SK-N-SH (cell line): ENCODE measurements around the gene ANKS6. TPM values are rescaled to one million over a fixed set of nuclear protein-coding genes. Genes with fewer than 3 reads are reported as not detected.

Experiments used
- CTCF ChIA-PET: fragments of 300-600, 350-600 bp; formaldehyde crosslinking; extraction: SDS; loops from one replicate; lab custom pipeline; 2021; lab: Yijun Ruan, JAX
- POLR2A ChIA-PET: fragments of 350-600 bp; sonication (Branson Sonifier 250); formaldehyde crosslinking; extraction: SDS; loops from one replicate; lab custom pipeline; 2020; ENCODE audit warnings: antibody characterized with exemption, inconsistent platforms; lab: Yijun Ruan, JAX
- DNase-seq: peaks from one replicate; pipeline ENCODE4 v3.0.0; 2012
- H2AFZ ChIP-seq: fragments of 200-600 bp; sonication (generic); 2 replicates; pipeline ENCODE4 v1.8.1; 2016; ENCODE audit warnings: antibody characterized with exemption, mild to moderate bottlenecking, low read depth
- H3F3A ChIP-seq: fragments of 200-600 bp; sonication (generic); replicated peaks from 2 replicates; pipeline ENCODE3; 2016; ENCODE audit warnings: antibody characterized with exemption, mild to moderate bottlenecking; ENCODE audit not compliant: insufficient read depth
- H3K27ac ChIP-seq, 2 experiments: fragments of 200-500 bp in 1 of 2; fragments of 200-600 bp in 1 of 2; sonication (Bioruptor generic) in 1 of 2; sonication (generic), shearing (Covaris generic) in 1 of 2; 2 replicates each; pipeline versions ENCODE4 v1.5.1 to v1.6.1; 2014 to 2016; ENCODE audit warnings: low read depth in 2 of 2, inconsistent platforms in 1 of 2, low read length in 1 of 2, mild to moderate bottlenecking in 1 of 2, mixed read lengths in 1 of 2
- H3K27me3 ChIP-seq: fragments of 200-600 bp; sonication (generic), shearing (Covaris generic); 2 replicates; pipeline ENCODE4 v1.6.1; 2016; ENCODE audit warnings: mixed run types; ENCODE audit not compliant: insufficient read depth
- H3K36me3 ChIP-seq, 2 experiments: fragments of 200-500 bp in 1 of 2; fragments of 200-600 bp in 1 of 2; sonication (Bioruptor generic) in 1 of 2; sonication (generic) in 1 of 2; replicated peaks in 1 of 2; 2 replicates each; pipeline versions ENCODE3 to v1.5.1; 2014 to 2016; ENCODE audit warnings: low read length in 1 of 2, mild to moderate bottlenecking in 1 of 2; ENCODE audit not compliant: insufficient read depth in 2 of 2, control insufficient read depth in 1 of 2
- H3K4me1 ChIP-seq, 2 experiments: fragments of 200-500 bp in 1 of 2; fragments of 200-600 bp in 1 of 2; sonication (Bioruptor generic) in 1 of 2; sonication (generic), shearing (Covaris generic) in 1 of 2; 2 replicates each; pipeline versions ENCODE4 v1.5.1 to v1.6.1; 2014 to 2016; ENCODE audit warnings: low read depth in 1 of 2, low read length in 1 of 2, mixed run types in 1 of 2; ENCODE audit not compliant: insufficient read depth in 2 of 2, control insufficient read depth in 1 of 2
- H3K4me2 ChIP-seq: fragments of 200-600 bp; sonication (generic), shearing (Covaris generic); 2 replicates; pipeline ENCODE4 v1.6.1; 2017; ENCODE audit warnings: mixed run types
- H3K4me3 ChIP-seq, 2 experiments: fragments of 200-500 bp in 1 of 2; fragments of 200-600 bp in 1 of 2; sonication (Bioruptor generic) in 1 of 2; sonication (generic), shearing (Covaris generic) in 1 of 2; 2 replicates each; pipeline versions ENCODE4 v1.5.1 to v1.8.1; 2014 to 2016; ENCODE audit warnings: low read depth in 2 of 2, inconsistent platforms in 1 of 2, low read length in 1 of 2, mild to moderate bottlenecking in 1 of 2, mixed read lengths in 1 of 2, moderate library complexity in 1 of 2
- H3K79me2 ChIP-seq: fragments of 200-600 bp; sonication (generic); 2 replicates; pipeline ENCODE4 v1.8.1; 2017; ENCODE audit warnings: mild to moderate bottlenecking; ENCODE audit not compliant: insufficient read depth
- H3K9ac ChIP-seq: fragments of 200-600 bp; sonication (generic); 2 replicates; pipeline ENCODE4 v1.6.1; 2017; ENCODE audit warnings: mixed run types
- H3K9me2 ChIP-seq: fragments of 200-600 bp; sonication (generic); 2 replicates; pipeline ENCODE4 v1.6.1; 2017; ENCODE audit warnings: mixed run types
- H3K9me3 ChIP-seq: fragments of 200-600 bp; sonication (generic); 2 replicates; pipeline ENCODE4 v1.6.1; 2017; ENCODE audit warnings: mixed run types, mild to moderate bottlenecking, moderate library complexity
- H4K20me1 ChIP-seq: fragments of 200-600 bp; sonication (generic); 2 replicates; pipeline ENCODE4 v1.6.1; 2017; ENCODE audit warnings: mild to moderate bottlenecking, mixed run types; ENCODE audit not compliant: insufficient read depth
- CHD2 ChIP-seq: fragments of 150-350 bp; IDR thresholded peaks from 2 replicates; pipeline ENCODE4 v1.6.1; 2018; ENCODE audit warnings: low read length; ENCODE audit not compliant: partially characterized antibody
- CTCF ChIP-seq: fragments of 200-600 bp; sonication (generic); IDR thresholded peaks from 2 replicates; pipeline ENCODE4 v1.6.1; 2017; ENCODE audit warnings: antibody characterized with exemption, mild to moderate bottlenecking, moderate library complexity
- EZH2phosphoT487 ChIP-seq: fragments of 200-600 bp; sonication (generic); IDR thresholded peaks from 2 replicates; pipeline ENCODE4 v1.6.1; 2017; ENCODE audit warnings: low read depth, mixed run types, mild to moderate bottlenecking, antibody characterized with exemption, moderate library complexity, borderline replicate concordance
- FOXJ3 ChIP-seq: sonication (generic); formaldehyde crosslinking; IDR thresholded peaks from 2 replicates; pipeline ENCODE4 v1.5.1; 2020; ENCODE audit warnings: mild to moderate bottlenecking, missing genetic modification reagents
- FOXM1 ChIP-seq: IDR thresholded peaks from 2 replicates; pipeline ENCODE4 v1.4.0; 2012; ENCODE audit warnings: low read depth, mild to moderate bottlenecking
- MXI1 ChIP-seq: IDR thresholded peaks from 2 replicates; pipeline ENCODE4 v1.6.1; 2012; ENCODE audit warnings: mild to moderate bottlenecking, low read depth, low read length, improper control_type of control experiment
- NFIC ChIP-seq: IDR thresholded peaks from 2 replicates; pipeline ENCODE4 v1.4.0; 2012; ENCODE audit warnings: borderline replicate concordance
- NRF1 ChIP-seq: IDR thresholded peaks from 2 replicates; pipeline ENCODE4 v1.6.1; 2012; ENCODE audit warnings: low read depth, mild to moderate bottlenecking, low read length
- POLR2AphosphoS5 ChIP-seq: IDR thresholded peaks from 2 replicates; pipeline ENCODE4 v1.6.1; 2012; ENCODE audit warnings: low read depth, low read length
- RAD21 ChIP-seq: IDR thresholded peaks from 2 replicates; pipeline ENCODE4 v1.6.1; 2012; ENCODE audit warnings: mild to moderate bottlenecking, low read length
- SMC3 ChIP-seq: IDR thresholded peaks from 2 replicates; pipeline ENCODE4 v1.6.1; 2012; ENCODE audit warnings: low read depth, low read length, improper control_type of control experiment
- TEAD4 ChIP-seq: IDR thresholded peaks from 2 replicates; pipeline ENCODE4 v1.4.0; 2012; ENCODE audit warnings: mild to moderate bottlenecking, borderline replicate concordance; ENCODE audit not compliant: insufficient read depth
- USF1 ChIP-seq: IDR thresholded peaks from 2 replicates; pipeline ENCODE4 v1.4.0; 2012; ENCODE audit warnings: low read depth, borderline replicate concordance
- USF2 ChIP-seq: fragments of 150-350 bp; IDR thresholded peaks from 2 replicates; pipeline ENCODE4 v1.6.1; 2017; ENCODE audit warnings: antibody characterized with exemption, low read length, low read depth, borderline replicate concordance
- WGBS: methylation state at CpG from one replicate; pipeline ENCODE4 v1.1.6; 2017; ENCODE audit warnings: low lambda C conversion rate; 5-methylcytosine and 5-hydroxymethylcytosine counted together
- polyA plus RNA-seq, 3 experiments: library from polyadenylated mRNA; depleted of rRNA; stranded (reverse); fragments of >200 nt; gene quantifications; 2 replicates each; pipeline ENCODE4 v1.2.3, GENCODE V29; 2012

ANKS6 gene
- polyA plus RNA-seq, 1 of the 3 experiments (the other 2 are of a cell fraction), result 29.3 TPM

DNA sequence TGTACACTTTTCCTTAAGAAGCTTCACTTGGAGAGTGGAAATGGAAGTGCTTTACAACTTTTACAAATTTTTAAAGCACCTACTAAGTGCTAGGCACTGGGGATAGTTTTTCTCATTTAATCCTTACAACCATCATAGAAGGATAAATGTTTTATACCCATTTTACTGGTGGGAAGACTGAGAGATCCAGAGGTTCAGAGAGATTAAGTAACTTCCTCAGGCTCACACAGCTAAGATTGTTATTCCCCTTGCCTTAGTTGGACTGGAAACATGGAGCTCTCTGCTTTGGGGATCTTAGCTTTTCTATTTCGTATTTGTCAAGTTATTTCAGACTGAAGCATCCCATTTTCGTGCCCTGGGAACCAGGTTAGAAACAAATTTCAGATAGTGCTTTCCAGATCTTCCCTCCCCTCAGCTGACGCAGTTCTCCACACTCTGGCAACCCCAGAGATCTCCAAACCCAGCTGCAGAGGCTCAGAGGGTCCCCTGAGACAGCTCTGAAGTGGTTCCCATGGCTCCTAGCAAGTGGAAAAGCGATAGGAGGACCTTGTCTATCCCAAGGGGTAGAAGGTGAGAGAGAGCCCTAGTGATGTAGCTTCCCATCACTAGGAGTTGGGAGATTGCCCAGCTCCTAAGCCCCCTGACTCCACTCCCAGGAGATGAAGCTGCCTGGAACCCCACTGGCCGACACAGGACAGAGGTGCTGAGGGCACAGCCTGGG, 71.4 kb downstream of the ANKS6 start:
- ChIA-PET POLR2A (no interaction called here), CTCF (interaction anchor here (0.9 to 1.8 kb wide), 6 partner anchors 9 to 421 kb away, joined by 3 to 5 read pairs (median 4); no protein-coding TSS in a partner anchor)
- Histone ChIP-seq H3K9me3 (no peaks in the 10 kb centered on the region), H3K27ac (no peak overlapping the region), H3K36me3 (no peaks in the 10 kb centered on the region), H3K4me3 (no peak overlapping the region), H3K27me3 (no peaks in the 10 kb centered on the region; the same call in 1 of the 2 replicates), H4K20me1 (no peaks in the 10 kb centered on the region), H2AFZ (no peak overlapping the region), H3F3A (no peaks in the 10 kb centered on the region), H3K4me1 (no peaks in the 10 kb centered on the region), H3K9me2 (no peaks in the 10 kb centered on the region)
- WGBS, result 16% methylated on average over 5 of the region's 5 CpGs
- no peak for DNase-seq
- TF ChIP-seq TEAD4 (no peak), POLR2AphosphoS5 (no peak), EZH2phosphoT487 (no peak), CHD2 (no peak), USF2 (no peak), NFIC (no peak), CTCF (no peak), FOXM1 (no peak), FOXJ3 (CRISPR knock-in tag) (no peak), USF1 (no peak), NRF1 (no peak), MXI1 (no peak), RAD21 (no peak), SMC3 (no peak)
- TF ChIP-seq, all 33 proteins: peak for 0
- Histone ChIP-seq H3K9ac (no peak overlapping the region), H3K4me2 (no peak overlapping the region), H3K79me2 (no peaks in the 10 kb centered on the region)
